GM23248 (cell line): ENCODE results near the gene COQ3.

Experiments
- EZH2 ChIP-seq: fragments of 200-600 bp; sonication (generic); IDR thresholded peaks from 2 replicates; pipeline ENCODE4 v1.6.1; 2018; ENCODE audit warnings: antibody characterized with exemption, mild to moderate bottlenecking; ENCODE audit not compliant: insufficient read depth, poor library complexity, severe bottlenecking
- EZH2phosphoT487 ChIP-seq: fragments of 200-600 bp; sonication (generic); IDR thresholded peaks from 2 replicates; pipeline ENCODE4 v1.6.1; 2018; ENCODE audit warnings: antibody characterized with exemption, moderate library complexity, mild to moderate bottlenecking, low read depth; ENCODE audit not compliant: insufficient read depth

GRCh38 chr6:99346595-99346994 is 47.4 kb downstream of the COQ3 start:
- TF ChIP-seq EZH2phosphoT487 (no peak), EZH2 (no peak)
